ELF-1 (cell line): ENCODE data around the gene PTP4A2.
"Not testable (repeated sequence)": the region's sequence is repeated elsewhere in the genome, so short reads cannot be mapped to it uniquely, and the experiment has no call there.

Experiments used
- DNase-seq: peaks from one replicate; pipeline ENCODE4 v3.0.0-alpha.2; 2016; ENCODE audit warnings: low read depth, low spot score

PTP4A2 gene

GRCh38 chr1:31949862-31950261, 11.7 kb upstream of the PTP4A2 start:
- DNase-seq: no peak

GRCh38 chr1:31945677-31946076, 7.5 kb upstream of the PTP4A2 start:
- not testable (repeated sequence) for DNase-seq

GRCh38 chr1:31944205-31945089, 6.3 kb upstream of the PTP4A2 start:
- peak; percentile 99 for DNase-seq

GRCh38 chr1:31943546-31944184, 5.5 kb upstream of the PTP4A2 start:
- DNase-seq: no peak

GRCh38 chr1:31942061-31942460, 3.9 kb upstream of the PTP4A2 start:
- DNase-seq: not testable (repeated sequence)

GRCh38 chr1:31939484-31940329, 1.5 kb upstream of the PTP4A2 start:
- peak; percentile 88 for DNase-seq

GRCh38 chr1:31937300-31938183, 626 bp downstream of the PTP4A2 start:
- DNase-seq: peak; percentile 50

- no peak for DNase-seq
Observed at GRCh38 chr1:31936981-31937299, 1.2 kb downstream of the PTP4A2 start.

GRCh38 chr1:31936278-31936980, 1.7 kb downstream of the PTP4A2 start:
- no peak for DNase-seq

- no peak for DNase-seq
Observed at GRCh38 chr1:31934706-31935629, 3.2 kb downstream of the PTP4A2 start.

- no peak for DNase-seq
Observed at GRCh38 chr1:31932491-31933316, 5.5 kb downstream of the PTP4A2 start.

GRCh38 chr1:31931593-31932225, 6.5 kb downstream of the PTP4A2 start:
- DNase-seq: no peak

GRCh38 chr1:31930836-31931592, 7.2 kb downstream of the PTP4A2 start:
- no peak for DNase-seq

- no peak for DNase-seq
Observed at GRCh38 chr1:31927661-31927980, 10.5 kb downstream of the PTP4A2 start.

GRCh38 chr1:31926853-31927660, 11.1 kb downstream of the PTP4A2 start:
- DNase-seq: no peak

- no peak for DNase-seq
Observed at GRCh38 chr1:31926252-31926651, 11.9 kb downstream of the PTP4A2 start.

- not testable (repeated sequence) for DNase-seq
Observed at GRCh38 chr1:31925824-31926223, 12.3 kb downstream of the PTP4A2 start.
